Muscle of arm (tissue), 12 donors: ENCODE data around the gene C21orf58. TPM values are rescaled to one million over a fixed set of nuclear protein-coding genes. Genes with fewer than 3 reads are reported as not detected.
A peak's percentile ranks its signal among the peaks of the same experiment; 100 is the strongest.
"Not testable (repeated sequence)": the region's sequence is repeated elsewhere in the genome, so short reads cannot be mapped to it uniquely, and the experiment has no call there.

Source experiments
- DNase-seq: peaks from one replicate; pipeline ENCODE4 v3.0.0-alpha.2; 2013
- polyA plus RNA-seq, 12 donors: library from polyadenylated mRNA; unstranded; fragments of 120-200 nt; gene quantifications; one replicate each; pipeline ENCODE4 v1.2.1, GENCODE V29; 2013; ENCODE audit not compliant: insufficient read length in 12 of 12

Gene C21orf58
- polyA plus RNA-seq, 12 donors, result 4.2 to 14.4 (median 6.5) TPM; not detected in 1

- DNase-seq, result peak; percentile 21
These were observed 1.6 kb upstream of the C21orf58 start for GRCh38 chr21:46325073-46325912.

- peak; percentile 84 for DNase-seq
These were observed 861 bp upstream of the C21orf58 start for GRCh38 chr21:46324390-46325072.

GRCh38 chr21:46323227-46323709, 402 bp downstream of the C21orf58 start:
- peak; percentile 23 for DNase-seq

- DNase-seq, result no peak
These were observed 1.1 kb downstream of the C21orf58 start for GRCh38 chr21:46322351-46323226.

GRCh38 chr21:46320331-46320801, 3.3 kb downstream of the C21orf58 start:
- DNase-seq, result no peak

- DNase-seq, result no peak
These were observed 4.5 kb downstream of the C21orf58 start for GRCh38 chr21:46319186-46319585.

GRCh38 chr21:46318464-46318845, 5.2 kb downstream of the C21orf58 start:
- DNase-seq, result no peak

- DNase-seq, result no peak
These were observed 5.8 kb downstream of the C21orf58 start for GRCh38 chr21:46317710-46318463.

- no peak for DNase-seq
These were observed 6.9 kb downstream of the C21orf58 start for GRCh38 chr21:46316708-46317324.

- no peak for DNase-seq
These were observed 9.1 kb downstream of the C21orf58 start for GRCh38 chr21:46314441-46315020.

GRCh38 chr21:46312949-46313348, 10.7 kb downstream of the C21orf58 start:
- DNase-seq, result no peak

- DNase-seq, result no peak
These were observed 12.1 kb downstream of the C21orf58 start for GRCh38 chr21:46311568-46311967.

- DNase-seq, result not testable (repeated sequence)
These were observed 13.4 kb downstream of the C21orf58 start for GRCh38 chr21:46310260-46310659.

GRCh38 chr21:46308431-46308830, 15.2 kb downstream of the C21orf58 start:
- DNase-seq, result no peak

GRCh38 chr21:46307625-46308024, 16.0 kb downstream of the C21orf58 start:
- DNase-seq, result no peak

GRCh38 chr21:46304955-46305354, 18.7 kb downstream of the C21orf58 start:
- DNase-seq, result no peak

- DNase-seq, result no peak
These were observed 19.2 kb downstream of the C21orf58 start for GRCh38 chr21:46304437-46304836.

GRCh38 chr21:46301759-46302158, 21.9 kb downstream of the C21orf58 start:
- no peak for DNase-seq

- DNase-seq, result no peak
These were observed 24.5 kb downstream of the C21orf58 start for GRCh38 chr21:46299167-46299566.
